ENCODE measurements around the gene CPT1B. TPM values are rescaled to one million over a fixed set of nuclear protein-coding genes. Genes with fewer than 3 reads are reported as not detected.
A peak's percentile ranks its signal among the peaks of the same experiment; 100 is the strongest.

The CPT1B gene
- total RNA-seq, 1 donor from 2014 or later, result 60.7 TPM

- H3K4me1 Mint-ChIP-seq (ENCODE audit: unreplicated experiment), result no peaks in the 10 kb centered on the region
- no peak overlapping the region for H3K4me3 Mint-ChIP-seq (ENCODE audit: unreplicated experiment)
- no peaks in the 10 kb centered on the region for H3K27me3 Mint-ChIP-seq (ENCODE audit: unreplicated experiment)
- no peaks in the 10 kb centered on the region for H3K9me3 Mint-ChIP-seq (ENCODE audit: unreplicated experiment)
- no peak for TF ChIP-seq CTCF (IDR thresholded peaks at IDR 0.05)
- DNase-seq (ENCODE audit: extremely low spot score, unreplicated experiment), result peak; percentile 84
- H3K36me3 Mint-ChIP-seq (ENCODE audit: unreplicated experiment), result no peaks in the 10 kb centered on the region
- no peak overlapping the region for H3K27ac Mint-ChIP-seq (ENCODE audit: unreplicated experiment)
Observed at GRCh38 chr22:50546326-50547262, 31.6 kb downstream of the CPT1B start.

GRCh38 chr22:50545522-50546325, 32.5 kb downstream of the CPT1B start, which contains the start of gene KLHDC7B:
TSS of gene KLHDC7B (plus strand) at chr22:50545899. CDS start at chr22:50546244, 345 bp downstream.
- H3K36me3 Mint-ChIP-seq (ENCODE audit: unreplicated experiment), result no peaks in the 10 kb centered on the region
- no peak within 1 kb of the TSS for H3K4me3 Mint-ChIP-seq (ENCODE audit: unreplicated experiment)
- H3K9me3 Mint-ChIP-seq (ENCODE audit: unreplicated experiment), result no peaks in the 10 kb centered on the region
- no peak for TF ChIP-seq CTCF (IDR thresholded peaks at IDR 0.05)
- no peaks in the 10 kb centered on the region for H3K27me3 Mint-ChIP-seq (ENCODE audit: unreplicated experiment)
- H3K4me1 Mint-ChIP-seq (ENCODE audit: unreplicated experiment), result no peaks in the 10 kb centered on the region
- peak within 1 kb of the TSS; percentile 50 for H3K27ac Mint-ChIP-seq (ENCODE audit: unreplicated experiment)
- DNase-seq (ENCODE audit: extremely low spot score, unreplicated experiment), result no peak

GRCh38 chr22:50544746-50545253, 33.4 kb downstream of the CPT1B start:
- H3K9me3 Mint-ChIP-seq (ENCODE audit: unreplicated experiment), result no peaks in the 10 kb centered on the region
- H3K27me3 Mint-ChIP-seq (ENCODE audit: unreplicated experiment), result no peaks in the 10 kb centered on the region
- no peaks in the 10 kb centered on the region for H3K36me3 Mint-ChIP-seq (ENCODE audit: unreplicated experiment)
- H3K27ac Mint-ChIP-seq (ENCODE audit: unreplicated experiment), result no peak overlapping the region
- H3K4me3 Mint-ChIP-seq (ENCODE audit: unreplicated experiment), result no peak overlapping the region
- no peak for TF ChIP-seq CTCF (IDR thresholded peaks at IDR 0.05)
- peaks cover under 1% of the 10 kb centered on the region for H3K4me1 Mint-ChIP-seq (ENCODE audit: unreplicated experiment)
- DNase-seq (ENCODE audit: extremely low spot score, unreplicated experiment), result no peak

GRCh38 chr22:50544078-50544745, 34.0 kb downstream of the CPT1B start:
- Mint-ChIP-seq H3K36me3 (ENCODE audit: unreplicated experiment) (no peaks in the 10 kb centered on the region), H3K27me3 (ENCODE audit: unreplicated experiment) (no peaks in the 10 kb centered on the region), H3K9me3 (ENCODE audit: unreplicated experiment) (no peaks in the 10 kb centered on the region), H3K4me1 (ENCODE audit: unreplicated experiment) (peaks cover 6% of the 10 kb centered on the region), H3K27ac (ENCODE audit: unreplicated experiment) (no peak overlapping the region), H3K4me3 (ENCODE audit: unreplicated experiment) (no peak overlapping the region)
- DNase-seq (ENCODE audit: extremely low spot score, unreplicated experiment), result peak; percentile 90
- TF ChIP-seq CTCF (IDR thresholded peaks at IDR 0.05), result peak; percentile 62

Data from osteocyte (in vitro differentiated cells).